ENCODE data around the gene CPLX1.
"Not testable (repeated sequence)": the region's sequence is repeated elsewhere in the genome, so short reads cannot be mapped to it uniquely, and the experiment has no call there.

The CPLX1 gene

DNA sequence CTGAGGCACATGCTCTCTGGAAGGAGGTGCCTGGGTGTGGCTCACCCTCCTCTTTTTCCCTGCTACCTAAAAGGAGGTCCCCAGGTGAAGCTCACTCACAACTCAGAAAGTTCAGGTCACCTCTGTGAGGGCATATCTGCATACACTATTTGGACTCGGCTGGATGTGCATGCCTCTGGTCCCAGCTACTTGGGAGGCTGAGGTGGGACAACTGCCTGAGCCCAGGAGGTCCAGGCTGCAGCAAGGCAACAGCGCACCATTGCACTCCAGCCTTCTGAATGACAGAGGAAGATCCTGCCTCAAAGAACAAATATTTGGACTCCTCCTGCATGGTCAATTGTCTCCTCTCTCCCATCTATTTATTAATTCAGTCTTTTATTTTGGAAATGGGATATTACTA, 46.4 kb downstream of the CPLX1 start:
- TF ChIP-seq, protein P1, sequence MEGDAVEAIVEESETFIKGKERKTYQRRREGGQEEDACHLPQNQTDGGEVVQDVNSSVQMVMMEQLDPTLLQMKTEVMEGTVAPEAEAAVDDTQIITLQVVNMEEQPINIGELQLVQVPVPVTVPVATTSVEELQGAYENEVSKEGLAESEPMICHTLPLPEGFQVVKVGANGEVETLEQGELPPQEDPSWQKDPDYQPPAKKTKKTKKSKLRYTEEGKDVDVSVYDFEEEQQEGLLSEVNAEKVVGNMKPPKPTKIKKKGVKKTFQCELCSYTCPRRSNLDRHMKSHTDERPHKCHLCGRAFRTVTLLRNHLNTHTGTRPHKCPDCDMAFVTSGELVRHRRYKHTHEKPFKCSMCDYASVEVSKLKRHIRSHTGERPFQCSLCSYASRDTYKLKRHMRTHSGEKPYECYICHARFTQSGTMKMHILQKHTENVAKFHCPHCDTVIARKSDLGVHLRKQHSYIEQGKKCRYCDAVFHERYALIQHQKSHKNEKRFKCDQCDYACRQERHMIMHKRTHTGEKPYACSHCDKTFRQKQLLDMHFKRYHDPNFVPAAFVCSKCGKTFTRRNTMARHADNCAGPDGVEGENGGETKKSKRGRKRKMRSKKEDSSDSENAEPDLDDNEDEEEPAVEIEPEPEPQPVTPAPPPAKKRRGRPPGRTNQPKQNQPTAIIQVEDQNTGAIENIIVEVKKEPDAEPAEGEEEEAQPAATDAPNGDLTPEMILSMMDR (IDR thresholded peaks at IDR 0.05; ENCODE audit: low read depth, low read length) = no peak
- H3K4me3 ChIP-seq (replicated peaks in 1 of 2; ENCODE audit: low read depth in 2 of 2, low read length in 2 of 2) = peak overlapping the region in 1 of 2 donors; percentile 98
- DNase-seq (ENCODE audit: low read depth in 2 of 2) = no peak

DNA sequence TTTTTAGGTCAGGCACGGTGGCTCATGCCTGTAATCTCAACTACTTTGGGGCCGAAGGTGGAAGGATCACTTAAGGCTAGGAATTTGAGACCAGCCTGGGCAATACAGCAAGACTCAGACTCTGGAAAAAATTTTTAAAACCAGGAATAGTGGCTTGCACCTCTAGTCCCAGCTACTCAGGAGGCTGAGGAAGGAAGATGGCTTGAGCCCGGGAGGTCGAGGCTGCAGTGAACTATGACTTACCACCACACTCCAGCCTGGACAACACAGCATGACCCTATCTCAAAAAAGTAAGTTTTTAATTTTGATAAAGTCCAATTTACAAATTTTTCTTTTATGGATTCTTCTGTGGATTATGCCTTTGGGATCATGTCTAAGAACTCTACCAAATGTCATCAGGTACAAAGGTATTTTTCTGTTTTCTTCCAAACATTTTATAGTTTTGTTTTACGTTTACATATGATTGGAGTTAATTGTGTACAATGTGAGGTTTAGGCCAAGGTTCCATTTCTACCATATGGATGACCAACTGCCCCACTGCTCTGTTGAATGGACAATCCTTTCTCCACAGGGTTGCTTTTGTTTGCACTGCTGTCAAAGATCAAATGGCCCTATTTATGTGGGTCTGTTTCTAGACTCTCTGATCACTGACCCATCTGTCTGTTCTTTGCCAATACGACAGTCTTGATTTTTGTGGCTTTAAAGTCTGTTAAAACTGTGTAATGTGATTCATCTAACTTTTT, 48.2 kb downstream of the CPLX1 start:
- TF ChIP-seq, protein P1 (IDR thresholded peaks at IDR 0.05; ENCODE audit: low read depth, low read length) = no peak
- no peak overlapping the region for H3K4me3 ChIP-seq (replicated peaks in 1 of 2; ENCODE audit: low read depth in 2 of 2, low read length in 2 of 2)
- no peak for DNase-seq (ENCODE audit: low read depth in 2 of 2)

DNA sequence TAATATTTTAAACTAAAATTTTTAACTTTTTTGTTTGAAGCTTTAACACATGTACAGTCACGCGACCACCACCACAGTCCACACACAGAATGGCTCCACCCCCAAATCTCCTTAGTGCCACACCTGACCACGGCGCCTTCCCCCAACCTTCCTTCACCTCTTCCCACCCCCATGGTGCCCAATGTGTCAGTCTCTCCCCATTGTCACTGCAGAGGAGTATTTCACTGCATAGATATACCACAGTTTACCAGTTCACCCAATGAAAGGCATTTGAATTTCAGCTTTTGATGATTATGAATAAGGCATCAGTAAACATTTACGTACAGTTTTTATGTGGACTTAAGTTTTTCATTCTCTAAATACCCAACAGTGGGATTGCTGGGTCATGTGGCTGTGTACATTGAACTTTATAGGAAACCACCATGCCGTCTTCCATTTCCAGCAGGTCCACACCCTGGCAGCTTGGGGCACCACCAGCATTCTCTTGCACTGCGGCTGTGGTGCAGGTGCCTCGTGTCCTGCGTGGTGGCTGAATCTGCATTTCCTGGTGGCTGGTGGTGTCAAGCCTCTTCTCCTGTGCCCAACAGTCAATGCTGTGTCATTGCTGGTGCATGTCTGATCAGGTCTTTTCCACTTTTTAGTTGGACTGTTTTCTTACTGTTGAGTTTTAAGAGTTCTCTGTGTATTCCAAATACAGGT, 49.0 kb downstream of the CPLX1 start:
- TF ChIP-seq, protein P1 (IDR thresholded peaks at IDR 0.05; ENCODE audit: low read depth, low read length) = no peak
- no peak for DNase-seq (ENCODE audit: low read depth in 2 of 2)
- no peak overlapping the region for H3K4me3 ChIP-seq (replicated peaks in 1 of 2; ENCODE audit: low read depth in 2 of 2, low read length in 2 of 2)

DNA sequence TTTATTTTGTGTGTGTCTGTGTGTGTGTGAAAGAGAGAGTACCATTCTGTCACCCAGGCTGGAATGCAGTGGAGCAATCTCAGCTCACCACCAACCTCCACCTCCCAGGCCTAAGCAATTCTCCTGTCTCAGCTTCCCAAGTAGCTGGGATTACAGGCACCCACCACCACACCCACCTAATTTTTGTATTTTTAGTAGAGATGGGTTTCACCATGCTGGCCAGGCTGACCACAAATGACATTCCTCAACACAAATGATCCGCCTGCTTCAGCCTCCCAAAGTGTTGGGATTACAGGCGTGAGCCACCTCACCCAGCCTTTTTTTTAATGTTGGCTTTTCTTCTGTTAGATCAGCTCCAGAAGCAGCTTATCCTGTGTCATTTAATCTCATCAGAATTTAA, 50.4 kb downstream of the CPLX1 start:
- not testable (repeated sequence) for H3K4me3 ChIP-seq (replicated peaks in 1 of 2; ENCODE audit: low read depth in 2 of 2, low read length in 2 of 2); DNase-seq (ENCODE audit: low read depth in 2 of 2)

DNA sequence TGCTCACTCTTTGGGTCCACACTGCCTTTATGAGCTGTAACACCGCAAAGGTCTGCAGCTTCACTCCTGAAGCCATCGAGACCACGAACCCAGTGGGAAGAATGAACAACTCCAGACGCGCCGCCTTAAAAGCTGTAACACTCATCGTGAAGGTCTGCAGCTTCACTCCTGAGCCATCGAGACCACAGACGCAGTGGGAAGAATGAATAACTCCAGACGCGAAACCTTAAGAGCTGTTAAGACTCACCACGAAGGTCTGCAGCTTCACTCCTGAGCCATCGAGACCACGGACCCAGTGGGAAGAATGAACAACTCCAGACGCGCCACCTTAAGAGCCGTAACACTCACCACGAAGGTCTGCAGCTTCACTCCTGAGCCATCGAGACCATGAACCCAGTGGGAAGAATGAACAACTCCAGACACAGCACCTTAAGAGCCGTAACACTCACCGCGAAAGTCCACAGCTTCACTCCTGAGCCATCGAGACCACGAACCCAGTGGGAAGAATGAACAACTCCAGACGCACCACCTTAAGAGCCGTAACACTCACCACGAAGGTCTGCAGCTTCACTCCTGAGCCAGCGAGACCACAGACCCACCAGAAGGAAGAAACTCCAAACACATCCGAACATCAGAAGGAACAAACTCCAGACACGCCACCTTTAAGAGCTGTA, 51.4 kb downstream of the CPLX1 start:
- DNase-seq (ENCODE audit: low read depth in 2 of 2); H3K4me3 ChIP-seq (replicated peaks in 1 of 2; ENCODE audit: low read depth in 2 of 2, low read length in 2 of 2): not testable (repeated sequence)

DNA sequence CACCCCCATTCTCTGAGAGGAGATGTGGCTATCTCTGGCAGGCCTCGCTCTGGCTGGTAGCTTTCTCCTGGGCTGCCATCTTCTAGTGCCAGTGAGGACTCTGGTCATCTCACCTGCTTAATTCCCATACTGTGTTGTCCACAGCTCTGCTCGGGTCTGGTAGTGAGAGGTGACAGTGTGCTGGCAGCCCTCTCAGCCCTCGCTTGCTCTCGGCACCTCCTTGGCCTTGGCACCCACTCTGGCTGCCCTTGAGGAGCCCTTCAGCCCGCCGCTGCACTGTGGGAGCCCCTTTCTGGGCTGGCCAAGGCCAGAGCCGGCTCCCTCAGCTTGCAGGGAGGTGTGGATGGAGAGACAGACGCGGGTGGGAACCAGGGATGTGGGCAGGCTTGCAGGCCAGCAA, 52.7 kb downstream of the CPLX1 start:
- TF ChIP-seq, protein P1 (IDR thresholded peaks at IDR 0.05; ENCODE audit: low read depth, low read length) = no peak
- no peak overlapping the region for H3K4me3 ChIP-seq (replicated peaks in 1 of 2; ENCODE audit: low read depth in 2 of 2, low read length in 2 of 2)
- no peak for DNase-seq (ENCODE audit: low read depth in 2 of 2)

DNA sequence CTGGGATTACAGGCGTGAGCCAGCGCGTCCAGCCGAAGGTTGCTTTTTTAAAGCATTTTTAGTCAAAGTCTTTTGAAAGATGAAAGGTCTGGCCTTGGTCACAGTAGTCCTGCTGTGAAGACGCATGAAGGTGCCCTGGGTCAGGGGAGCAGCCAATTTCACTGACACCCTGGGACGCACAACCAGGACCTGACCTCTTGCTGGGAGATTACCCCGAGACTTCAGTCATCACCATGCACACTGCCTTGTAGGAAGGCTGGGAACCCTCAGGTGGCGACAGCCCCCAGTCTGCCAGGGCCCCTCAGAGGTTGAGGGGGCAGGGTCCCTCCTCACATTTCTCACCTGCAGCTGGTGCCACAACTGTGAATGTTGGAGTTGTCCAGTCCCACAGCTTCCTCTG, 53.2 kb downstream of the CPLX1 start:
- TF ChIP-seq, protein P1 (IDR thresholded peaks at IDR 0.05; ENCODE audit: low read depth, low read length) = no peak
- DNase-seq (ENCODE audit: low read depth in 2 of 2) = no peak
- H3K4me3 ChIP-seq (replicated peaks in 1 of 2; ENCODE audit: low read depth in 2 of 2, low read length in 2 of 2) = no peak overlapping the region
